Right lobe of liver (tissue), 6 donors: Measurements from ENCODE around the gene WAC. TPM values are rescaled to one million over a fixed set of nuclear protein-coding genes. Genes with fewer than 3 reads are reported as not detected.

ENCODE experiments used
- ATAC-seq, 4 donors: fragments of 200-7000 bp; cut with Tn5 transposase; one replicate each; pipeline ENCODE4 v1.9.1; 2020; ENCODE audit warnings: mild to moderate bottlenecking in 4 of 4, moderate library complexity in 4 of 4
- DNase-seq, 3 donors: peaks; one replicate each; pipeline ENCODE4 v3.0.0-alpha.2; 2020
- H3K27ac ChIP-seq, 3 donors: fragments of 200-600 bp; one replicate each; pipeline ENCODE4 v1.8.0; 2022
- H3K27me3 ChIP-seq, 2 donors: fragments of 200-600 bp; one replicate each; pipeline ENCODE4 v1.8.0; 2022
- H3K36me3 ChIP-seq, 4 donors: fragments of 200-600 bp; sonication (generic) in 1 of 4; one replicate each; pipeline versions ENCODE4 v1.5.1 to v1.8.0; 2017 to 2022; ENCODE audit warnings: control low read depth in 1 of 4
- H3K4me1 ChIP-seq, 4 donors: fragments of 200-600 bp; sonication (generic) in 1 of 4; one replicate each; pipeline versions ENCODE4 v1.5.1 to v1.8.0; 2017 to 2022; ENCODE audit warnings: control low read depth in 1 of 4
- H3K4me3 ChIP-seq, 3 donors: fragments of 200-600 bp; one replicate each; pipeline ENCODE4 v1.8.0; 2022
- H3K9me3 ChIP-seq, 4 donors: fragments of 200-600 bp; sonication (generic) in 1 of 4; one replicate each; pipeline versions ENCODE4 v1.5.1 to v1.8.0; 2017 to 2022; ENCODE audit warnings: control low read depth in 1 of 4
- CTCF ChIP-seq, 4 donors: fragments of 200-600 bp in 3 of 4; fragments of 450-650 bp in 1 of 4; IDR thresholded peaks; one replicate each; pipeline versions ENCODE4 v1.5.1 to v1.8.0; 2016 to 2022; ENCODE audit warnings: antibody characterized with exemption in 4 of 4, mild to moderate bottlenecking in 2 of 4
- POLR2A ChIP-seq: fragments of 450-650 bp; IDR thresholded peaks from one replicate; pipeline ENCODE4 v1.6.1; 2017; ENCODE audit warnings: antibody characterized with exemption, mild to moderate bottlenecking
- WGBS: methylation state at CpG from one replicate; pipeline ENCODE4 v1.1.6; 2018; ENCODE audit warnings: low coverage, low lambda C conversion rate; ENCODE audit not compliant: insufficient coverage; ENCODE audit errors: missing lambda C conversion rate; 5-methylcytosine and 5-hydroxymethylcytosine counted together
- intact Hi-C, 2 donors: fragments of 100-400 bp; cut with DNase I; formaldehyde crosslinking; loops; one replicate each; pipeline versions ENCODE4 v1.11.2 to v1.14.1; 2022
- small RNA-seq, 2 experiments: library from RNA; depleted of rRNA; stranded (forward); fragments of <200 nt; gene quantifications; one replicate each; pipeline ENCODE3, GENCODE V24; 2016
- total RNA-seq, 6 experiments: library from RNA; depleted of rRNA in 2 of 6; stranded (reverse); fragments of >200 nt in 2 of 6; fragmentation: NEBNext Ultra II Directional in 3 of 6; extraction: Animal tissue kit (Norgen Biotek cat#: 25700) in 3 of 6; gene quantifications; one replicate each; pipeline versions ENCODE4 v1.1.0 to v1.2.4, GENCODE V29; 2016 to 2023
- donor health status: DM: no; HTN: yes; CAD: no.
- donor health status: DM: no; HTN: no; CAD: no.
- donor health status: DM: no; HTN: no; CAD: no.
- donor health status: DM: no; HTN: yes; CAD: no.
- donor health status: DM: no; HTN: yes; CAD: no.

The WAC gene
- total RNA-seq, 6 experiments from 2014 or later: 34.3 to 52.4 (median 48.9) TPM

- 24% methylated on average over 21 of the region's 21 CpGs for WGBS
- Histone ChIP-seq H3K4me1 (peaks cover 0 to 8% (median 0%) of the 10 kb centered on the region in 4 donors), H3K9me3 (no peaks in the 10 kb centered on the region), H3K27me3 (peaks cover 0 to 9% of the 10 kb centered on the region in 2 donors), H3K4me3 (no peak overlapping the region), H3K36me3 (no peaks in the 10 kb centered on the region), H3K27ac (no peak overlapping the region)
- TF ChIP-seq POLR2A: no peak
- TF ChIP-seq CTCF (IDR thresholded peaks at IDR 0.05): no peak
- intact Hi-C loops: loop anchor here (10.0 kb wide), 3 partner anchors 325 to 455 kb away; no protein-coding TSS in a partner anchor
- ATAC-seq (peak in 1 of 4 donors; percentile 22), DNase-seq (no peak)
These were observed 136.6 kb downstream of the WAC start for GRCh38 chr10:28669227-28670173.

Small RNAs within 50 kb of the gene (small RNA-seq; reads per million reads assigned to genes)
- gene RNU4ATAC6P: 0 reads per million in 2 experiments
- 0.10 to 0.52 reads per million in 2 experiments for gene RNU6-1067P

Other genes with a start within 250 kb of the WAC start
- gene MPP7, start 230.1 kb upstream of the WAC start, total RNA-seq: 1 to 10 TPM; 1.9 to 4.2 (median 2.2) TPM
- gene BAMBI, start 144.4 kb downstream of the WAC start, total RNA-seq: 10 to 100 TPM in 2 of 6 experiments, 1 to 10 TPM in 4; 2.4 to 22.4 (median 7.2) TPM